Caco-2 (cell line): ENCODE measurements around the gene STRBP. TPM values are rescaled to one million over a fixed set of nuclear protein-coding genes. Genes with fewer than 3 reads are reported as not detected.

Experiments
- BruUV-seq: library from RNA; stranded (reverse); fragments of 400-500 nt; replicated peaks from 2 replicates; lab custom pipeline; 2021; lab: Mats Ljungman, UMichigan
- CTCF ChIA-PET: fragments of 300-600 bp; sonication (Branson Sonifier 250); formaldehyde crosslinking; loops from one replicate; lab custom pipeline; 2022; ENCODE audit warnings: antibody characterized with exemption; lab: Charles Lee
- POLR2A ChIA-PET: fragments of 300-600 bp; sonication (Branson Sonifier 250); formaldehyde crosslinking; loops from one replicate; lab custom pipeline; 2022; ENCODE audit warnings: antibody characterized with exemption; lab: Charles Lee
- DNase-seq, 2 experiments: peaks; one replicate each; pipeline versions ENCODE4 v3.0.0 to v3.0.0-alpha.2; 2020 to 2022
- H3K27me3 ChIP-seq: replicated peaks from 2 replicates; pipeline ENCODE4 v1.6.0; 2011; ENCODE audit warnings: low read length; ENCODE audit not compliant: control insufficient read depth, insufficient read depth
- H3K36me3 ChIP-seq: 2 replicates; pipeline ENCODE4 v1.5.1; 2011; ENCODE audit warnings: low read length; ENCODE audit not compliant: control insufficient read depth, insufficient read depth
- H3K4me1 ChIP-seq: fragments of 250-450 bp; sonication (Bioruptor Pico); 2 replicates; pipeline ENCODE4 v1.5.1; 2020; ENCODE audit warnings: mild to moderate bottlenecking
- H3K4me3 ChIP-seq: 2 replicates; pipeline ENCODE4 v1.5.1; 2011; ENCODE audit warnings: low read depth, mild to moderate bottlenecking, control low read depth, low read length
- H3K9me3 ChIP-seq: fragments of 250-450 bp; sonication (Bioruptor Pico); 2 replicates; pipeline ENCODE4 v1.5.1; 2020; ENCODE audit warnings: mild to moderate bottlenecking, moderate library complexity
- H3K27ac Mint-ChIP-seq: one replicate; pipeline ENCODE4 v1.8.0; 2022; ENCODE audit warnings: mixed read lengths; ENCODE audit not compliant: unreplicated experiment
- H3K27me3 Mint-ChIP-seq: one replicate; pipeline ENCODE4 v1.8.0; 2022; ENCODE audit warnings: mixed read lengths; ENCODE audit not compliant: insufficient read depth, unreplicated experiment
- H3K36me3 Mint-ChIP-seq: one replicate; pipeline ENCODE4 v1.8.0; 2022; ENCODE audit warnings: mild to moderate bottlenecking, mixed read lengths; ENCODE audit not compliant: insufficient read depth, unreplicated experiment
- H3K4me1 Mint-ChIP-seq: one replicate; pipeline ENCODE4 v1.8.0; 2022; ENCODE audit warnings: low read depth, mixed read lengths; ENCODE audit not compliant: unreplicated experiment
- H3K4me3 Mint-ChIP-seq: one replicate; pipeline ENCODE4 v1.8.0; 2022; ENCODE audit warnings: mild to moderate bottlenecking, moderate library complexity, mixed read lengths; ENCODE audit not compliant: unreplicated experiment
- H3K9me3 Mint-ChIP-seq: one replicate; pipeline ENCODE4 v1.8.0; 2022; ENCODE audit warnings: mixed read lengths; ENCODE audit not compliant: unreplicated experiment
- intact Hi-C: fragments of 100-400 bp; cut with micrococcal nuclease; formaldehyde crosslinking; loops from one replicate; pipeline ENCODE4 v1.10.0; 2022; ENCODE audit not compliant: unreplicated experiment
- total RNA-seq: library from RNA; stranded (reverse); gene quantifications from 2 replicates; pipeline ENCODE4 v1.2.3, GENCODE V29; 2022
- TF ChIP-seq, protein P1 (sequence below), 2 experiments: fragments of 200-600 bp in 1 of 2; IDR thresholded peaks; 1 replicate in 1 of 2; 2 replicates in 1 of 2; pipeline versions ENCODE4 v1.5.1 to v1.8.0; 2011 to 2022; ENCODE audit warnings: antibody characterized with exemption in 1 of 2, control low read depth in 1 of 2, inconsistent platforms in 1 of 2, low read depth in 1 of 2, low read length in 1 of 2, mild to moderate bottlenecking in 1 of 2, moderate library complexity in 1 of 2; ENCODE audit not compliant: insufficient read depth in 1 of 2, severe bottlenecking in 1 of 2, unreplicated experiment in 1 of 2

STRBP gene
- total RNA-seq, 1 experiment from 2014 or later, result 43.5 TPM

GRCh38 chr9:123162791-123163345, 105.5 kb downstream of the STRBP start:
- no peak overlapping the region for H3K27ac Mint-ChIP-seq
- no TSS peak for BruUV-seq
- CTCF ChIA-PET, result interaction anchor here (0.6 kb wide), 1 partner anchor 204 kb away, joined by 4 read pairs; no protein-coding TSS in a partner anchor

DNA sequence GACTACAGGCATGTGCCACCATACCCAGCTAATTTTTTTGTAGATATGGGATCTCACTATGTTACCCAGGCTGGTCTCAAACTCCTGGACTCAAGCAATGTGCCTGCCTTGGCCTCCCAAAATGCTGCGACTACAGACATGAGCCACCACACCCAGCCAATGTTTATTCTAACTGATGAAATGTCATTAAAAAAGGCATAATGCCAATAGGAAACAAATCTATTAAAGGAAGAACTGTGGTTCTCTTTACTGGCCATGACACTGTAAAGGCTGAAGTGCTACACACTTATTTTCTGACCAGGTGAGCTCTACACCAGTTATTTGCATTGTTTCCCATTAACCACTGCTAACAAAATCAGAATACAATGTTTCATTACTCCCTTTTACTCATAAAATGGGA, 106.0 kb downstream of the STRBP start:
- ChIA-PET POLR2A (no interaction called here), CTCF (interaction anchor here (0.6 kb wide), 1 partner anchor 204 kb away, joined by 4 read pairs; no protein-coding TSS in a partner anchor)
- intact Hi-C loops, result no loop called here
- no peaks in the 10 kb centered on the region for H3K27me3 Mint-ChIP-seq
- Histone ChIP-seq H3K36me3 (no peaks in the 10 kb centered on the region), H3K4me1 (no peaks in the 10 kb centered on the region), H3K4me3 (no peak overlapping the region), H3K27me3 (no peaks in the 10 kb centered on the region), H3K9me3 (no peaks in the 10 kb centered on the region)
- TF ChIP-seq, protein P1, sequence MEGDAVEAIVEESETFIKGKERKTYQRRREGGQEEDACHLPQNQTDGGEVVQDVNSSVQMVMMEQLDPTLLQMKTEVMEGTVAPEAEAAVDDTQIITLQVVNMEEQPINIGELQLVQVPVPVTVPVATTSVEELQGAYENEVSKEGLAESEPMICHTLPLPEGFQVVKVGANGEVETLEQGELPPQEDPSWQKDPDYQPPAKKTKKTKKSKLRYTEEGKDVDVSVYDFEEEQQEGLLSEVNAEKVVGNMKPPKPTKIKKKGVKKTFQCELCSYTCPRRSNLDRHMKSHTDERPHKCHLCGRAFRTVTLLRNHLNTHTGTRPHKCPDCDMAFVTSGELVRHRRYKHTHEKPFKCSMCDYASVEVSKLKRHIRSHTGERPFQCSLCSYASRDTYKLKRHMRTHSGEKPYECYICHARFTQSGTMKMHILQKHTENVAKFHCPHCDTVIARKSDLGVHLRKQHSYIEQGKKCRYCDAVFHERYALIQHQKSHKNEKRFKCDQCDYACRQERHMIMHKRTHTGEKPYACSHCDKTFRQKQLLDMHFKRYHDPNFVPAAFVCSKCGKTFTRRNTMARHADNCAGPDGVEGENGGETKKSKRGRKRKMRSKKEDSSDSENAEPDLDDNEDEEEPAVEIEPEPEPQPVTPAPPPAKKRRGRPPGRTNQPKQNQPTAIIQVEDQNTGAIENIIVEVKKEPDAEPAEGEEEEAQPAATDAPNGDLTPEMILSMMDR (IDR thresholded peaks at IDR 0.05; ENCODE audit: insufficient read depth in 1 of 2, low read depth in 1 of 2, low read length in 1 of 2, severe bottlenecking in 1 of 2, unreplicated experiment in 1 of 2), result no peak
- no peak overlapping the region for H3K4me3 Mint-ChIP-seq
- H3K9me3 Mint-ChIP-seq, result no peaks in the 10 kb centered on the region
- H3K4me1 Mint-ChIP-seq, result no peaks in the 10 kb centered on the region
- DNase-seq, result no peak
- H3K36me3 Mint-ChIP-seq, result peaks cover 5% of the 10 kb centered on the region
- no TSS peak for BruUV-seq
- H3K27ac Mint-ChIP-seq, result no peak overlapping the region

More at GRCh38 chr9:123162791-123163345, 105.5 kb downstream of the STRBP start:
- H3K9me3 ChIP-seq, result no peaks in the 10 kb centered on the region
- no peaks in the 10 kb centered on the region for H3K27me3 ChIP-seq
- Mint-ChIP-seq H3K9me3 (no peaks in the 10 kb centered on the region), H3K4me3 (no peak overlapping the region), H3K36me3 (no peaks in the 10 kb centered on the region), H3K4me1 (no peaks in the 10 kb centered on the region), H3K27me3 (no peaks in the 10 kb centered on the region)
- no peaks in the 10 kb centered on the region for H3K36me3 ChIP-seq
- TF ChIP-seq, protein P1 (IDR thresholded peaks at IDR 0.05; ENCODE audit: insufficient read depth in 1 of 2, low read depth in 1 of 2, low read length in 1 of 2, severe bottlenecking in 1 of 2, unreplicated experiment in 1 of 2), result no peak
- H3K4me1 ChIP-seq, result no peaks in the 10 kb centered on the region
- POLR2A ChIA-PET, result no interaction called here
- no peak overlapping the region for H3K4me3 ChIP-seq
- intact Hi-C loops, result no loop called here
- no peak for DNase-seq

GRCh38 chr9:123157221-123157620, 111.2 kb downstream of the STRBP start:
- no peaks in the 10 kb centered on the region for H3K9me3 ChIP-seq
- Mint-ChIP-seq H3K9me3 (no peaks in the 10 kb centered on the region), H3K27ac (no peak overlapping the region), H3K27me3 (no peaks in the 10 kb centered on the region), H3K4me3 (no peak overlapping the region), H3K4me1 (no peaks in the 10 kb centered on the region), H3K36me3 (peaks cover 8% of the 10 kb centered on the region)
- ChIA-PET POLR2A (no interaction called here), CTCF (no interaction called here)
- no peaks in the 10 kb centered on the region for H3K4me1 ChIP-seq
- no peaks in the 10 kb centered on the region for H3K36me3 ChIP-seq
- TF ChIP-seq, protein P1 (IDR thresholded peaks at IDR 0.05; ENCODE audit: insufficient read depth in 1 of 2, low read depth in 1 of 2, low read length in 1 of 2, severe bottlenecking in 1 of 2, unreplicated experiment in 1 of 2), result no peak
- H3K4me3 ChIP-seq, result no peak overlapping the region
- intact Hi-C loops, result no loop called here
- BruUV-seq, result no TSS peak
- no peak for DNase-seq
- H3K27me3 ChIP-seq, result no peaks in the 10 kb centered on the region
